ENCODE results near the gene SP8. TPM values are rescaled to one million over a fixed set of nuclear protein-coding genes. Genes with fewer than 3 reads are reported as not detected.

Gene SP8
- total RNA-seq, 2 experiments from 2014 or later: 0.07 TPM; not detected in 1

GRCh38 chr7:20742913-20743312 lies 43.8 kb downstream of the SP8 start:
- Mint-ChIP-seq H3K9me3 (no peaks in the 10 kb centered on the region), H3K36me3 (ENCODE audit: low read depth) (no peaks in the 10 kb centered on the region), H3K4me3 (no peak overlapping the region), H3K4me1 (ENCODE audit: low read depth) (no peaks in the 10 kb centered on the region), H3K27ac (no peak overlapping the region), H3K27me3 (ENCODE audit: low read depth) (peaks cover 8% of the 10 kb centered on the region)
- DNase-seq: no peak
- intact Hi-C loops (cut with micrococcal nuclease): no loop called here
- CTCF ChIA-PET: no interaction called here

DNA sequence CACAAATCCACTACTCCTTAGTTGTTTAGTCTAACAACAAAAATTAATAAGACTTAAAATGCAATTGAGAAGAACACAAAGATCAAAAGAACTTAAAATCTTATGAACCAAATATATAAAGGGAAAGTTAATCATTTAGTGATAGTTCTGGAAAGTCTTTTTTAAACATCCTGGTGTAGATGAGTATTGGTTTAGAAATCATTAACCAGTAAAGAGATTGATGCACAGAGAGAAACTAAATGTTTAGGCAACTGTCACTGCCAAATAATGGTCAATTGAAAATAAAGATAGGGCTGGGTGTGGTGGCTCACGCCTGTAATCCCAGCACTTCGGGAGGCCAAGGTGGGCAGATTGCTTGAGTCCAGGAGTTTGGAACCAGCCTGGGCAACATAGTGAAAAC lies 44.9 kb downstream of the SP8 start:
- CTCF ChIA-PET: no interaction called here
- H3K27ac Mint-ChIP-seq: no peak overlapping the region
- H3K27me3 Mint-ChIP-seq (ENCODE audit: low read depth): peaks cover 10% of the 10 kb centered on the region
- intact Hi-C loops (cut with micrococcal nuclease): no loop called here
- no peaks in the 10 kb centered on the region for H3K4me1 Mint-ChIP-seq (ENCODE audit: low read depth)
- no peak overlapping the region for H3K4me3 Mint-ChIP-seq
- H3K9me3 Mint-ChIP-seq: no peaks in the 10 kb centered on the region
- no peaks in the 10 kb centered on the region for H3K36me3 Mint-ChIP-seq (ENCODE audit: low read depth)
- DNase-seq: no peak

GRCh38 chr7:20738518-20739481 lies 47.9 kb downstream of the SP8 start:
- intact Hi-C loops (cut with micrococcal nuclease): no loop called here
- no peak overlapping the region for H3K27ac Mint-ChIP-seq
- no peaks in the 10 kb centered on the region for H3K9me3 Mint-ChIP-seq
- CTCF ChIA-PET: no interaction called here
- H3K27me3 Mint-ChIP-seq (ENCODE audit: low read depth): peaks cover 6% of the 10 kb centered on the region
- no peak overlapping the region for H3K4me3 Mint-ChIP-seq
- DNase-seq: no peak
- no peaks in the 10 kb centered on the region for H3K4me1 Mint-ChIP-seq (ENCODE audit: low read depth)
- no peaks in the 10 kb centered on the region for H3K36me3 Mint-ChIP-seq (ENCODE audit: low read depth)

- no peak overlapping the region for H3K4me3 Mint-ChIP-seq
- no peak overlapping the region for H3K27ac Mint-ChIP-seq
- no peaks in the 10 kb centered on the region for H3K4me1 Mint-ChIP-seq (ENCODE audit: low read depth)
- intact Hi-C loops (cut with micrococcal nuclease): no loop called here
- H3K36me3 Mint-ChIP-seq (ENCODE audit: low read depth): no peaks in the 10 kb centered on the region
- DNase-seq: no peak
- no peaks in the 10 kb centered on the region for H3K9me3 Mint-ChIP-seq
- peaks cover 6% of the 10 kb centered on the region for H3K27me3 Mint-ChIP-seq (ENCODE audit: low read depth)
- CTCF ChIA-PET: interaction anchor here (0.7 to 0.8 kb wide), 2 partner anchors 9 to 25 kb away, joined by 4 to 5 read pairs; no protein-coding TSS in a partner anchor
Measured at GRCh38 chr7:20737840-20738448, 48.7 kb downstream of the SP8 start.

GRCh38 chr7:20735346-20736065 lies 51.2 kb downstream of the SP8 start:
- Mint-ChIP-seq H3K36me3 (ENCODE audit: low read depth) (no peaks in the 10 kb centered on the region), H3K9me3 (no peaks in the 10 kb centered on the region), H3K27me3 (ENCODE audit: low read depth) (peaks cover 12% of the 10 kb centered on the region), H3K27ac (no peak overlapping the region), H3K4me1 (ENCODE audit: low read depth) (no peaks in the 10 kb centered on the region), H3K4me3 (no peak overlapping the region)
- intact Hi-C loops (cut with micrococcal nuclease): no loop called here
- CTCF ChIA-PET: interaction anchor here (0.6 kb wide), 1 partner anchor 21 kb away, joined by 3 read pairs; no protein-coding TSS in a partner anchor
- no peak for DNase-seq

Other genes with a start within 250 kb of the SP8 start
- gene ABCB5, start 171.2 kb downstream of the SP8 start, total RNA-seq: not detected

Measured in activated naive CD4-positive, alpha-beta T cell treated with anti-CD3 and anti-CD28 coated beads for 36 hours (primary cell).